ENCODE measurements around the gene FAF1.

FAF1 gene

GRCh38 chr1:50416553-50417453 is 543.3 kb downstream of the FAF1 start:
- Mint-ChIP-seq H3K9me3 (ENCODE audit: low read depth) (no peaks in the 10 kb centered on the region), H3K27me3 (peaks cover 42% of the 10 kb centered on the region), H3K36me3 (no peaks in the 10 kb centered on the region), H3K4me1 (ENCODE audit: low read depth) (peaks cover 25% of the 10 kb centered on the region), H3K4me3 (no peak overlapping the region), H3K27ac (no peak overlapping the region)

GRCh38 chr1:50416150-50416527 is 543.9 kb downstream of the FAF1 start:
- no peaks in the 10 kb centered on the region for H3K36me3 Mint-ChIP-seq
- peaks cover 38% of the 10 kb centered on the region for H3K27me3 Mint-ChIP-seq
- H3K27ac Mint-ChIP-seq: no peak overlapping the region
- no peaks in the 10 kb centered on the region for H3K9me3 Mint-ChIP-seq (ENCODE audit: low read depth)
- H3K4me3 Mint-ChIP-seq: no peak overlapping the region
- H3K4me1 Mint-ChIP-seq (ENCODE audit: low read depth): peaks cover 22% of the 10 kb centered on the region

GRCh38 chr1:50415235-50416149 is 544.6 kb downstream of the FAF1 start:
- Mint-ChIP-seq H3K27ac (no peak overlapping the region), H3K9me3 (ENCODE audit: low read depth) (no peaks in the 10 kb centered on the region)

GRCh38 chr1:50414853-50415234 is 545.2 kb downstream of the FAF1 start:
- Mint-ChIP-seq H3K4me1 (ENCODE audit: low read depth) (peaks cover 14% of the 10 kb centered on the region), H3K27me3 (peaks cover 36% of the 10 kb centered on the region), H3K4me3 (no peak overlapping the region), H3K27ac (no peak overlapping the region), H3K9me3 (ENCODE audit: low read depth) (peaks cover 2% of the 10 kb centered on the region), H3K36me3 (no peaks in the 10 kb centered on the region)

More at GRCh38 chr1:50415235-50416149, 544.6 kb downstream of the FAF1 start:
- Mint-ChIP-seq H3K27me3 (peaks cover 41% of the 10 kb centered on the region), H3K36me3 (no peaks in the 10 kb centered on the region), H3K4me3 (no peak overlapping the region), H3K4me1 (ENCODE audit: low read depth) (peaks cover 21% of the 10 kb centered on the region)

GRCh38 chr1:50412813-50413476 is 547.1 kb downstream of the FAF1 start:
- Mint-ChIP-seq H3K27ac (no peak overlapping the region), H3K36me3 (no peaks in the 10 kb centered on the region), H3K4me3 (no peak overlapping the region), H3K9me3 (ENCODE audit: low read depth) (peaks cover 5% of the 10 kb centered on the region), H3K27me3 (peaks cover 36% of the 10 kb centered on the region), H3K4me1 (ENCODE audit: low read depth) (peaks cover 10% of the 10 kb centered on the region)

- Mint-ChIP-seq H3K27me3 (peaks cover 26% of the 10 kb centered on the region), H3K36me3 (no peaks in the 10 kb centered on the region), H3K27ac (no peak overlapping the region)
Measured at GRCh38 chr1:50405814-50406213, 554.3 kb downstream of the FAF1 start.

GRCh38 chr1:50393522-50394120 is 566.4 kb downstream of the FAF1 start:
- Mint-ChIP-seq H3K4me3 (no peak overlapping the region), H3K4me1 (ENCODE audit: low read depth) (no peaks in the 10 kb centered on the region), H3K36me3 (peaks cover 5% of the 10 kb centered on the region), H3K27me3 (peaks cover 14% of the 10 kb centered on the region), H3K9me3 (ENCODE audit: low read depth) (no peaks in the 10 kb centered on the region), H3K27ac (no peak overlapping the region)

More at GRCh38 chr1:50405814-50406213, 554.3 kb downstream of the FAF1 start:
- Mint-ChIP-seq H3K9me3 (ENCODE audit: low read depth) (peaks cover 5% of the 10 kb centered on the region), H3K4me1 (ENCODE audit: low read depth) (no peaks in the 10 kb centered on the region), H3K4me3 (no peak overlapping the region)
